SU-DHL-6 (cell line): Measurements from ENCODE around the gene BAG3.

ENCODE experiments used
- CTCF ChIP-seq: fragments of 200-600 bp; sonication (generic); IDR thresholded peaks from one replicate; pipeline ENCODE4 v1.5.1; 2017; ENCODE audit warnings: antibody characterized with exemption, mild to moderate bottlenecking, low read length, moderate library complexity; ENCODE audit not compliant: insufficient read depth, poor library complexity, severe bottlenecking
- EZH2phosphoT487 ChIP-seq: fragments of 200-600 bp; sonication (generic), shearing (Covaris generic); conservative IDR thresholded peaks from 2 replicates; pipeline ENCODE4 v1.6.1; 2018; ENCODE audit warnings: mild to moderate bottlenecking, antibody characterized with exemption, low read length, moderate library complexity, mixed read lengths

GRCh38 chr10:119640384-119640783 lies 10.8 kb upstream of the BAG3 start:
- TF ChIP-seq EZH2phosphoT487 (no peak), CTCF (no peak)
